CD8-positive, alpha-beta memory T cell (primary cell): ENCODE results near the gene ZBP1. TPM values are rescaled to one million over a fixed set of nuclear protein-coding genes. Genes with fewer than 3 reads are reported as not detected.

Source experiments
- CTCF ChIA-PET: fragments of 350-600 bp; sonication (Branson Sonifier 250); formaldehyde crosslinking; loops from one replicate; lab custom pipeline; 2021; ENCODE audit warnings: antibody characterized with exemption; lab: Charles Lee
- POLR2A ChIA-PET: fragments of 350-600 bp; sonication (Branson Sonifier 250); formaldehyde crosslinking; loops from one replicate; lab custom pipeline; 2021; ENCODE audit warnings: antibody characterized with exemption; lab: Charles Lee
- DNase-seq, 5 donors: peaks; one replicate each; pipeline versions ENCODE4 v3.0.0 to v3.0.0-alpha.2; 2020 to 2022; ENCODE audit warnings: mixed read lengths in 1 of 5
- H3K27ac ChIP-seq: one replicate; pipeline ENCODE4 v1.7.0; 2013; ENCODE audit warnings: low read depth, mild to moderate bottlenecking, low read length, moderate library complexity
- H3K27me3 ChIP-seq: 2 replicates; pipeline ENCODE4 v1.7.0; 2013; ENCODE audit warnings: low read length, mild to moderate bottlenecking; ENCODE audit not compliant: insufficient read depth, poor library complexity, severe bottlenecking
- H3K36me3 ChIP-seq: 2 replicates; pipeline ENCODE4 v1.7.0; 2013; ENCODE audit warnings: mild to moderate bottlenecking, low read length, moderate library complexity; ENCODE audit not compliant: insufficient read depth
- H3K4me1 ChIP-seq: 2 replicates; pipeline ENCODE4 v1.7.0; 2013; ENCODE audit warnings: mild to moderate bottlenecking, low read length, moderate library complexity; ENCODE audit not compliant: insufficient read depth
- H3K4me3 ChIP-seq: 2 replicates; pipeline ENCODE4 v1.7.0; 2013; ENCODE audit warnings: mild to moderate bottlenecking, low read length
- H3K9me3 ChIP-seq: 2 replicates; pipeline ENCODE4 v1.7.0; 2013; ENCODE audit warnings: mild to moderate bottlenecking, low read length
- H3K27ac Mint-ChIP-seq, 8 donors: one replicate each; pipeline ENCODE4 v1.8.0; 2020 to 2021; ENCODE audit warnings: mixed read lengths in 8 of 8, mild to moderate bottlenecking in 6 of 8, inconsistent platforms in 3 of 8, moderate library complexity in 3 of 8
- H3K27me3 Mint-ChIP-seq, 2 donors: one replicate each; pipeline ENCODE4 v1.8.0; 2020 to 2021; ENCODE audit warnings: mixed read lengths in 2 of 2, mild to moderate bottlenecking in 1 of 2, moderate library complexity in 1 of 2
- H3K36me3 Mint-ChIP-seq, 3 donors: one replicate each; pipeline ENCODE4 v1.8.0; 2020 to 2021; ENCODE audit warnings: mixed read lengths in 3 of 3, inconsistent platforms in 1 of 3, mild to moderate bottlenecking in 1 of 3
- H3K4me1 Mint-ChIP-seq, 3 donors: one replicate each; pipeline ENCODE4 v1.8.0; 2020 to 2021; ENCODE audit warnings: mixed read lengths in 3 of 3, inconsistent platforms in 1 of 3, mild to moderate bottlenecking in 1 of 3
- H3K4me3 Mint-ChIP-seq, 7 donors: one replicate each; pipeline ENCODE4 v1.8.0; 2020 to 2021; ENCODE audit warnings: mixed read lengths in 7 of 7, mild to moderate bottlenecking in 6 of 7, moderate library complexity in 4 of 7, inconsistent platforms in 2 of 7
- H3K9me3 Mint-ChIP-seq, 5 donors: one replicate each; pipeline ENCODE4 v1.8.0; 2020 to 2022; ENCODE audit warnings: mixed read lengths in 5 of 5, mild to moderate bottlenecking in 3 of 5, moderate library complexity in 2 of 5, inconsistent platforms in 1 of 5
- polyA plus RNA-seq: library from polyadenylated mRNA; unstranded; fragments of 300-500 nt; fragmentation: Illumina TruSeq; gene quantifications from one replicate; pipeline ENCODE4 v1.2.3, GENCODE V29; 2021
- total RNA-seq, 2 experiments: library from RNA; stranded (reverse); gene quantifications; one replicate each; pipeline ENCODE4 v1.2.3, GENCODE V29; 2021

The ZBP1 gene
- total and polyA plus RNA-seq, 3 experiments from 2014 or later = 1.8 to 14.6 (median 2.4) TPM

- POLR2A ChIA-PET = no interaction called here
Measured at GRCh38 chr20:57587989-57588377, 32.2 kb downstream of the ZBP1 start.

GRCh38 chr20:57587278-57587988 lies 32.8 kb downstream of the ZBP1 start:
- Mint-ChIP-seq H3K4me3 (no peak overlapping the region), H3K9me3 (peaks cover 0 to 6% (median 3%) of the 10 kb centered on the region in 5 donors), H3K36me3 (peaks cover 0 to 3% (median 0%) of the 10 kb centered on the region in 3 donors), H3K27me3 (peaks cover 24 to 30% of the 10 kb centered on the region in 2 donors), H3K27ac (no peak overlapping the region), H3K4me1 (no peaks in the 10 kb centered on the region)
- Histone ChIP-seq H3K36me3 (no peaks in the 10 kb centered on the region), H3K27ac (no peak overlapping the region), H3K4me3 (no peak overlapping the region), H3K27me3 (peaks cover 2% of the 10 kb centered on the region), H3K9me3 (no peaks in the 10 kb centered on the region), H3K4me1 (no peaks in the 10 kb centered on the region)
- CTCF ChIA-PET = no interaction called here
- POLR2A ChIA-PET = no interaction called here
- DNase-seq = no peak

More at GRCh38 chr20:57587989-57588377, 32.2 kb downstream of the ZBP1 start:
- Mint-ChIP-seq H3K9me3 (peaks cover 0 to 6% (median 3%) of the 10 kb centered on the region in 5 donors), H3K4me3 (no peak overlapping the region), H3K4me1 (no peaks in the 10 kb centered on the region), H3K27ac (no peak overlapping the region), H3K27me3 (peaks cover 23 to 24% of the 10 kb centered on the region in 2 donors), H3K36me3 (peaks cover 0 to 3% (median 0%) of the 10 kb centered on the region in 3 donors)
- no peaks in the 10 kb centered on the region for H3K27me3 ChIP-seq
- no peak for DNase-seq
- no peaks in the 10 kb centered on the region for H3K9me3 ChIP-seq
- CTCF ChIA-PET = no interaction called here
- H3K4me3 ChIP-seq = no peak overlapping the region
- no peak overlapping the region for H3K27ac ChIP-seq
- no peaks in the 10 kb centered on the region for H3K4me1 ChIP-seq
- H3K36me3 ChIP-seq = no peaks in the 10 kb centered on the region

DNA sequence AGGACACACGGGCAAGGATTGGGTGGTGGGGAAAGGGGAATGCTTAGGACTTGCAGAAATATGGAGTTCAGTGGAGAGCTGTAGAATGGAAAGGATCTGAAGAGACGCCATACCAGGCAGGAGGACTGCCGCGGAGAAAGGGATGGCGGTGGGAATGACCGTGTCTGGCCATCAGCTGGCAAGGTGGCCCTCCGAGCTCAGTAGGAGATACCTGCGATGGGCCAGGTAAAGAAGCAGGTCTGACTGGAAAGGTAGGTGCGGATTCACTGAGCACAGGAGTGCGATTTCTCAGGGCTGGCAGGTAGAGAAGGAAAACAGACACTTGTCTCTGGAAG lies 33.3 kb downstream of the ZBP1 start:
- H3K4me3 ChIP-seq = no peak overlapping the region
- Mint-ChIP-seq H3K36me3 (peaks cover 0 to 3% (median 0%) of the 10 kb centered on the region in 3 donors), H3K27ac (no peak overlapping the region), H3K4me1 (no peaks in the 10 kb centered on the region), H3K27me3 (peaks cover 26 to 35% of the 10 kb centered on the region in 2 donors), H3K9me3 (peaks cover 0 to 6% (median 3%) of the 10 kb centered on the region in 5 donors), H3K4me3 (no peak overlapping the region)
- CTCF ChIA-PET = interaction anchor here (1.1 kb wide), 1 partner anchor 10 kb away, joined by 4 read pairs; no protein-coding TSS in a partner anchor
- POLR2A ChIA-PET = no interaction called here
- H3K9me3 ChIP-seq = no peaks in the 10 kb centered on the region
- no peaks in the 10 kb centered on the region for H3K4me1 ChIP-seq
- H3K27me3 ChIP-seq = peaks cover 5% of the 10 kb centered on the region
- no peak overlapping the region for H3K27ac ChIP-seq
- no peaks in the 10 kb centered on the region for H3K36me3 ChIP-seq
- DNase-seq = no peak

- no peak for DNase-seq
- no peaks in the 10 kb centered on the region for H3K4me1 Mint-ChIP-seq
- H3K9me3 ChIP-seq = no peaks in the 10 kb centered on the region
- no peaks in the 10 kb centered on the region for H3K4me1 ChIP-seq
- no peak overlapping the region for H3K27ac Mint-ChIP-seq
- no peak overlapping the region for H3K27ac ChIP-seq
- POLR2A ChIA-PET = no interaction called here
- peaks cover 0 to 3% (median 0%) of the 10 kb centered on the region in 3 donors for H3K36me3 Mint-ChIP-seq
- no peak overlapping the region for H3K4me3 ChIP-seq
- H3K36me3 ChIP-seq = no peaks in the 10 kb centered on the region
- peaks cover 0 to 6% (median 3%) of the 10 kb centered on the region in 5 donors for H3K9me3 Mint-ChIP-seq
- no peak overlapping the region for H3K4me3 Mint-ChIP-seq
- H3K27me3 ChIP-seq = peaks cover 7% of the 10 kb centered on the region
- H3K27me3 Mint-ChIP-seq = peaks cover 26 to 40% of the 10 kb centered on the region in 2 donors
- CTCF ChIA-PET = interaction anchor here (1.1 kb wide), 2 partner anchors 10 to 42 kb away, joined by 3 to 4 read pairs; no protein-coding TSS in a partner anchor
Measured at GRCh38 chr20:57586370-57586793, 33.8 kb downstream of the ZBP1 start.

- ChIA-PET POLR2A (no interaction called here), CTCF (interaction anchor here (1.1 kb wide), 2 partner anchors 11 to 41 kb away, joined by 3 to 4 read pairs; no protein-coding TSS in a partner anchor)
- H3K27ac ChIP-seq = no peak overlapping the region
- H3K9me3 ChIP-seq = no peaks in the 10 kb centered on the region
- H3K27me3 Mint-ChIP-seq = peaks cover 31 to 48% of the 10 kb centered on the region in 2 donors
- H3K9me3 Mint-ChIP-seq = peaks cover 0 to 6% (median 3%) of the 10 kb centered on the region in 5 donors
- no peak overlapping the region for H3K4me3 ChIP-seq
- H3K4me3 Mint-ChIP-seq = no peak overlapping the region
- no peak overlapping the region for H3K27ac Mint-ChIP-seq
- H3K4me1 ChIP-seq = no peaks in the 10 kb centered on the region
- H3K36me3 ChIP-seq = no peaks in the 10 kb centered on the region
- H3K27me3 ChIP-seq = peaks cover 7% of the 10 kb centered on the region
- no peak for DNase-seq
- no peaks in the 10 kb centered on the region for H3K4me1 Mint-ChIP-seq
- peaks cover 0 to 3% (median 0%) of the 10 kb centered on the region in 3 donors for H3K36me3 Mint-ChIP-seq
Measured at GRCh38 chr20:57585466-57586213, 34.6 kb downstream of the ZBP1 start.

- H3K36me3 Mint-ChIP-seq = peaks cover 0 to 3% (median 0%) of the 10 kb centered on the region in 3 donors
- H3K27me3 Mint-ChIP-seq = peaks cover 36 to 55% of the 10 kb centered on the region in 2 donors
- POLR2A ChIA-PET = no interaction called here
Measured at GRCh38 chr20:57584768-57585461, 35.3 kb downstream of the ZBP1 start.

DNA sequence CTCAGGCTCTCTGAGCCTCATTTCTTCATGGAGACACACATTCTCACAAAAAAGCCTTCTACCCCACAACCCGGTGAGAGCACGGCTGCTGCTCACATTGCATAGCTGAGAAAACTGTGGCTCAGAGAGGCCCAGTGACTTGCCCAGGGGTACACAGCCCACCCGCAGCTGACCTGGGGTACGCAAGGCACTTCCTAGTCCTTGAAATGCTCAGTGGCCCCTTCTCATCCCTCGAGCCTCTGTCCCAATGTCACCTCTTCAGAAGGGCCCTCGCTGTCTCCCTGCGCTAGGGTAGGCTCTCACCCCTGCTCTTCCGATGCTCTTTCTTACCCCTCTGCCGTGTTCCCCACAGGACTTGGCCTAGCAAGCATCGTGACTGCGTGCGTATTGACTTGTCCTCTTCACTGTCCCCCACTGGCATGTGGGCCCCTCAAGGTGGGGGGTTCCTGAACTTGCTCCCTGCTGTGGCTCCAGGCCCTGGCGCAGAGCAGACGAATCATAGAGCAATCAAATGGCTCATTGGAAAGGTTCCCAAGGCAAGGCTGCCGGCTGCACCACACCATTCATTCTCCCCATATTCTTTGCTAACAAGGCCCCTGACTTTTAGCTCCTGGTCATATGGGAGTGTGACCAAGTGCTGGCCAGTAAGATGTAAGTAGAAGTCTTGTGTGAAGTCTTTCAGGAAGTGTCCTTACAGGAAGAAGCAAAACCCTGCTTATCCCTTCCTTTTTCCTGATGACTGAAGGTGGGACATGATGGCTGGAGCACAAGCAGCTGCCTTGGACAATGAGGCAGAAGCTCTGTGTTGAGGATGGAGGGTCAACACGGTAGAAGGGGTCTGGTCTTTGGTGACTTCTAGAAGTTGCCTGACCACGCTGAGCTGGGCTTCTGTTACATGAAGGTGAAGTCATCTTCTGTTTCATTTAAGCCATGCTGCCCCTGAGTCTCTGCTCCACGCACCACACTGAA lies 36.7 kb downstream of the ZBP1 start:
- Histone ChIP-seq H3K36me3 (no peaks in the 10 kb centered on the region), H3K27me3 (peaks cover 7% of the 10 kb centered on the region), H3K9me3 (no peaks in the 10 kb centered on the region), H3K4me1 (no peaks in the 10 kb centered on the region), H3K4me3 (no peak overlapping the region), H3K27ac (no peak overlapping the region)
- H3K27me3 Mint-ChIP-seq = peaks cover 36 to 63% of the 10 kb centered on the region in 2 donors
- H3K27ac Mint-ChIP-seq = no peak overlapping the region
- H3K9me3 Mint-ChIP-seq = peaks cover 0 to 6% (median 3%) of the 10 kb centered on the region in 5 donors
- ChIA-PET POLR2A (no interaction called here), CTCF (interaction anchor here (1.6 kb wide), 1 partner anchor 202 kb away, joined by 3 read pairs; no protein-coding TSS in a partner anchor)
- peaks cover 0 to 3% (median 0%) of the 10 kb centered on the region in 3 donors for H3K36me3 Mint-ChIP-seq
- no peak overlapping the region for H3K4me3 Mint-ChIP-seq
- DNase-seq = no peak
- no peaks in the 10 kb centered on the region for H3K4me1 Mint-ChIP-seq

More at GRCh38 chr20:57584768-57585461, 35.3 kb downstream of the ZBP1 start:
- Mint-ChIP-seq H3K4me1 (no peaks in the 10 kb centered on the region), H3K27ac (no peak overlapping the region), H3K9me3 (peaks cover 0 to 6% (median 3%) of the 10 kb centered on the region in 5 donors), H3K4me3 (no peak overlapping the region)
- no peaks in the 10 kb centered on the region for H3K4me1 ChIP-seq
- CTCF ChIA-PET = interaction anchor here (1.6 kb wide), 1 partner anchor 203 kb away, joined by 3 read pairs; no protein-coding TSS in a partner anchor
- no peaks in the 10 kb centered on the region for H3K36me3 ChIP-seq
- no peak overlapping the region for H3K27ac ChIP-seq
- no peak for DNase-seq
- H3K27me3 ChIP-seq = peaks cover 7% of the 10 kb centered on the region
- no peaks in the 10 kb centered on the region for H3K9me3 ChIP-seq
- H3K4me3 ChIP-seq = no peak overlapping the region
